Keratinocyte (primary cell): ENCODE results near the gene SLC7A5. TPM values are rescaled to one million over a fixed set of nuclear protein-coding genes. Genes with fewer than 3 reads are reported as not detected.
"Not testable (repeated sequence)": the region's sequence is repeated elsewhere in the genome, so short reads cannot be mapped to it uniquely, and the experiment has no call there.

Source experiments
- DNase-seq: peaks from one replicate; pipeline ENCODE4 v3.0.0-alpha.2; 2011; ENCODE audit warnings: low read depth, missing footprints, low spot score
- FAIRE-seq: peaks from 2 replicates; lab custom pipeline; 2011; peaks lifted over from hg19 to GRCh38; lab: Jason Lieb, UNC
- H2AFZ ChIP-seq: 2 replicates; pipeline ENCODE4 v1.6.0; 2012; ENCODE audit warnings: low read length, control low read depth, inconsistent platforms; ENCODE audit not compliant: control insufficient read depth
- H3K27ac ChIP-seq: 2 replicates; pipeline ENCODE4 v1.5.1; 2011; ENCODE audit warnings: low read length; ENCODE audit not compliant: control insufficient read depth, insufficient read depth
- H3K27me3 ChIP-seq: 3 replicates; pipeline ENCODE4 v1.6.0; 2011; ENCODE audit warnings: low read length; ENCODE audit not compliant: control insufficient read depth, insufficient read depth; ENCODE audit errors: extremely low read depth
- H3K36me3 ChIP-seq, 2 experiments: 2 replicates in 1 of 2; 3 replicates in 1 of 2; pipeline ENCODE4 v1.5.1; 2011; ENCODE audit warnings: low read length in 2 of 2, mild to moderate bottlenecking in 1 of 2; ENCODE audit not compliant: control insufficient read depth in 2 of 2, insufficient read depth in 2 of 2; ENCODE audit errors: extremely low read depth in 1 of 2
- H3K4me1 ChIP-seq: 3 replicates; pipeline ENCODE4 v1.5.1; 2011; ENCODE audit warnings: low read length; ENCODE audit not compliant: control insufficient read depth, insufficient read depth; ENCODE audit errors: extremely low read depth
- H3K4me2 ChIP-seq: 3 replicates; pipeline ENCODE4 v1.6.0; 2011; ENCODE audit warnings: low read depth, low read length; ENCODE audit not compliant: control insufficient read depth, insufficient read depth; ENCODE audit errors: extremely low read depth
- H3K4me3 ChIP-seq, 3 experiments: fragments of 200-600 bp in 1 of 3; sonication (generic) in 1 of 3; 2 replicates in 2 of 3; 3 replicates in 1 of 3; pipeline ENCODE4 v1.5.1; 2011 to 2016; ENCODE audit warnings: low read length in 3 of 3, mild to moderate bottlenecking in 3 of 3, control low read depth in 2 of 3, inconsistent platforms in 1 of 3, low read depth in 1 of 3, mixed read lengths in 1 of 3, mixed run types in 1 of 3, moderate library complexity in 1 of 3; ENCODE audit not compliant: control insufficient read depth in 2 of 3, insufficient read depth in 2 of 3; ENCODE audit errors: extremely low read depth in 1 of 3
- H3K79me2 ChIP-seq: 2 replicates; pipeline ENCODE4 v1.6.0; 2012; ENCODE audit warnings: low read length; ENCODE audit not compliant: control insufficient read depth, insufficient read depth
- H3K9ac ChIP-seq: 3 replicates; pipeline ENCODE4 v1.6.0; 2011; ENCODE audit warnings: low read length; ENCODE audit not compliant: control insufficient read depth, insufficient read depth; ENCODE audit errors: extremely low read depth
- H3K9me1 ChIP-seq: 3 replicates; pipeline ENCODE4 v1.6.0; 2011; ENCODE audit warnings: low read length; ENCODE audit not compliant: control insufficient read depth, insufficient read depth; ENCODE audit errors: extremely low read depth
- H3K9me3 ChIP-seq: 2 replicates; pipeline ENCODE4 v1.5.1; 2012; ENCODE audit warnings: low read depth, low read length; ENCODE audit not compliant: control insufficient read depth
- H4K20me1 ChIP-seq: 3 replicates; pipeline ENCODE4 v1.6.0; 2011; ENCODE audit warnings: low read length; ENCODE audit not compliant: control insufficient read depth, insufficient read depth; ENCODE audit errors: extremely low read depth
- CTCF ChIP-seq, 3 experiments: IDR thresholded peaks in 1 of 3; conservative IDR thresholded peaks in 1 of 3; optimal IDR thresholded peaks in 1 of 3; 2 replicates in 2 of 3; 3 replicates in 1 of 3; pipeline versions ENCODE3 to v1.5.1; 2011; ENCODE audit warnings: low read length in 3 of 3, mild to moderate bottlenecking in 3 of 3, moderate library complexity in 2 of 3, control low read depth in 1 of 3, inconsistent platforms in 1 of 3; ENCODE audit not compliant: insufficient read depth in 2 of 3; ENCODE audit errors: extremely low read depth in 1 of 3
- EZH2 ChIP-seq: IDR thresholded peaks from one replicate; pipeline ENCODE4 v1.6.1; 2012; ENCODE audit warnings: inconsistent platforms, mild to moderate bottlenecking, low read length, moderate library complexity
- dilution Hi-C: fragments of 300-500 bp; cut with MboI; formaldehyde crosslinking; loops from one replicate; pipeline ENCODE4 v1.7.0; 2020; ENCODE audit warnings: low sequenced_read_pairs; ENCODE audit not compliant: extremely low pct_ligation_motif_present
- polyA minus RNA-seq, 3 experiments: library from RNA; depleted of rRNA, polyadenylated mRNA; stranded (reverse); fragments of >200 nt; gene quantifications; 1 replicate in 1 of 3; 2 replicates in 1 of 3; 3 replicates in 1 of 3; pipeline ENCODE4 v1.2.3, GENCODE V29; 2011
- polyA plus RNA-seq, 5 experiments: library from polyadenylated mRNA; depleted of rRNA in 3 of 5; stranded (reverse) in 3 of 5; stranded (forward) in 1 of 5; unstranded in 1 of 5; fragments of >200 nt; gene quantifications; 1 replicate in 1 of 5; 2 replicates in 3 of 5; 3 replicates in 1 of 5; pipeline versions ENCODE4 v1.2.1 to v1.2.3, GENCODE V29; 2011 to 2012; ENCODE audit warnings: missing spikeins in 2 of 5, low read depth in 1 of 5, low replicate concordance in 1 of 5

The SLC7A5 gene
- 110 to 326 TPM (median 114 TPM) in 3 replicates for polyA plus RNA-seq
- 29.9 TPM for polyA plus RNA-seq (2011; ENCODE audit: low read depth)
- 116 and 170 TPM in 2 replicates for polyA plus RNA-seq (2011; cell fraction: cytosol; rRNA removed)
- 485 and 588 TPM in 2 replicates for polyA plus RNA-seq (2011; cell fraction: nucleus; rRNA removed)
- 227 and 536 TPM in 2 replicates for polyA plus RNA-seq (2012; ENCODE audit: low replicate concordance)
- 188 to 879 TPM (median 193 TPM) in 3 replicates for polyA minus RNA-seq
- polyA minus RNA-seq (2011; cell fraction: cytosol; rRNA and poly(A)+ RNA removed): 339 TPM
- 418 and 454 TPM in 2 replicates for polyA minus RNA-seq (2011; cell fraction: nucleus; rRNA and poly(A)+ RNA removed)

- peak within 1 kb of the TSS; percentile 88 for H3K9ac ChIP-seq
- H3K36me3 ChIP-seq, H3K27me3 ChIP-seq, DNase-seq, H2AFZ ChIP-seq, H3K9me3 ChIP-seq, dilution Hi-C loops, H3K9me1 ChIP-seq, FAIRE-seq: not testable (repeated sequence)
- peaks cover 19% of the 10 kb centered on the region for H3K4me1 ChIP-seq
- H3K4me2 ChIP-seq: peak within 1 kb of the TSS; percentile 22
- H4K20me1 ChIP-seq: peaks cover 24% of the 10 kb centered on the region
- H3K4me3 ChIP-seq: peak within 1 kb of the TSS; percentile 76 to 94 (median 80)
- peaks cover 47% of the 10 kb centered on the region for H3K79me2 ChIP-seq
- H3K27ac ChIP-seq: peak within 1 kb of the TSS; percentile 76
Observed at GRCh38 chr16:87869061-87869878, at the start of gene SLC7A5. Gene SLC7A5 (minus strand): TSS chr16:87869507. CDS start chr16:87869422, 85 bp downstream.

- dilution Hi-C loops: no loop called here
- DNase-seq (no peak), FAIRE-seq (no peak)
- no peaks in the 10 kb centered on the region for H4K20me1 ChIP-seq
- H3K36me3 ChIP-seq: no peaks in the 10 kb centered on the region
- peaks cover 5% of the 10 kb centered on the region for H3K4me1 ChIP-seq
- H3K4me3 ChIP-seq: no peak overlapping the region
- H3K79me2 ChIP-seq: no peaks in the 10 kb centered on the region
- no peaks in the 10 kb centered on the region for H3K9me1 ChIP-seq
- H3K4me2 ChIP-seq: peak overlapping the region; percentile 67
- peak overlapping the region; percentile 37 for H3K9ac ChIP-seq
- peak overlapping the region; percentile 67 for H2AFZ ChIP-seq
- no peak overlapping the region for H3K27ac ChIP-seq
- no peaks in the 10 kb centered on the region for H3K9me3 ChIP-seq
- H3K27me3 ChIP-seq: peaks cover 9% of the 10 kb centered on the region
- TF ChIP-seq EZH2: no peak
- no peak for TF ChIP-seq CTCF (optimal IDR thresholded peaks at IDR 0.05 in 1 of 3, IDR thresholded peaks at IDR 0.05 in 1 of 3, conservative IDR thresholded peaks at IDR 0.05 in 1 of 3; ENCODE audit: extremely low read depth in 1 of 3, insufficient read depth in 2 of 3, low read length in 3 of 3)
Observed at GRCh38 chr16:87918338-87918737, 49.0 kb upstream of the SLC7A5 start.
